K562 (cell line): Measurements from ENCODE around the gene SLC34A1. TPM values are rescaled to one million over a fixed set of nuclear protein-coding genes. Genes with fewer than 3 reads are reported as not detected.

Experiments used
- DDX20 ChIP-seq: fragments of 450-650 bp; IDR thresholded peaks from 2 replicates; pipeline ENCODE4 v1.6.1; 2016; ENCODE audit warnings: missing genetic modification characterization, low read depth, mild to moderate bottlenecking, missing compliant biosample characterization, moderate library complexity
- DIDO1 ChIP-seq: fragments of 450-650 bp; IDR thresholded peaks from 2 replicates; pipeline ENCODE4 v1.6.1; 2016; ENCODE audit warnings: low read depth, missing biosample characterization, missing genetic modification characterization
- ELF2 ChIP-seq: fragments of 250-450 bp; sonication (Bioruptor Pico); IDR thresholded peaks from 2 replicates; pipeline ENCODE4 v1.5.0; 2021; ENCODE audit warnings: mild to moderate bottlenecking
- KLF13 ChIP-seq: fragments of 450-650 bp; IDR thresholded peaks from 2 replicates; pipeline ENCODE4 v1.6.1; 2016; ENCODE audit warnings: missing genetic modification characterization, low read depth, mild to moderate bottlenecking, missing compliant biosample characterization, moderate library complexity, borderline replicate concordance
- PPARD ChIP-seq: fragments of 250-450 bp; sonication (Bioruptor Pico); IDR thresholded peaks from 2 replicates; pipeline ENCODE4 v1.8.0; 2022; ENCODE audit warnings: inconsistent platforms, mild to moderate bottlenecking, moderate library complexity
- RFX5 ChIP-seq: IDR thresholded peaks from 2 replicates; pipeline ENCODE4 v1.6.1; 2011; ENCODE audit warnings: low read depth, mild to moderate bottlenecking, improper control_type of control experiment, low read length
- SUPT5H ChIP-seq: fragments of 450-650 bp; IDR thresholded peaks from 2 replicates; pipeline ENCODE4 v1.6.1; 2016
- TSHZ1 ChIP-seq: fragments of 250-450 bp; sonication (Bioruptor Pico); IDR thresholded peaks from 2 replicates; pipeline ENCODE4 v1.4.0; 2020; ENCODE audit warnings: mild to moderate bottlenecking, moderate library complexity
- ZBTB17 ChIP-seq: fragments of 450-650 bp; formaldehyde crosslinking; IDR thresholded peaks from 2 replicates; pipeline ENCODE4 v1.4.0; 2020; ENCODE audit warnings: mild to moderate bottlenecking
- polyA plus RNA-seq, 8 experiments: library from polyadenylated mRNA; depleted of rRNA in 4 of 8; stranded (reverse) in 5 of 8; unstranded in 3 of 8; fragments of >200 nt; fragmentation: Nextera tagmentation in 2 of 8; fragmentation: Illumina TruSeq in 1 of 8; extraction: Ambion mirVana in 2 of 8; extraction: Trizol in 1 of 8; gene quantifications; 2 replicates each; pipeline versions ENCODE4 v1.2.1 to v1.2.3, GENCODE V29; 2011 to 2014; ENCODE audit warnings: inconsistent platforms in 1 of 8, missing spikeins in 1 of 8
- total RNA-seq, 7 experiments: library from RNA; depleted of rRNA in 6 of 7; stranded (reverse); fragments of >200 nt in 6 of 7; fragmentation: Illumina TruSeq in 2 of 7; extraction: Trizol in 2 of 7; gene quantifications; 2 replicates each; pipeline versions ENCODE4 v1.2.1 to v1.2.3, GENCODE V29; 2011 to 2021; ENCODE audit warnings: low replicate concordance in 1 of 7
- TF ChIP-seq, protein P1 (sequence below): fragments of 450-650 bp; IDR thresholded peaks from 2 replicates; pipeline ENCODE4 v1.6.1; 2017; ENCODE audit warnings: antibody characterized with exemption, mild to moderate bottlenecking
- TF ChIP-seq, protein P2 (sequence below): sonication (generic); formaldehyde crosslinking; IDR thresholded peaks from 2 replicates; pipeline ENCODE4 v1.5.0; 2020; ENCODE audit warnings: missing genetic modification reagents
- TF ChIP-seq, protein P3 (sequence below): sonication (generic); formaldehyde crosslinking; IDR thresholded peaks from 2 replicates; pipeline ENCODE4 v1.8.0; 2022; ENCODE audit warnings: mild to moderate bottlenecking, missing genetic modification reagents

SLC34A1 gene
- total and polyA plus RNA-seq, 9 of the 15 experiments (the other 6 are each of a cell fraction or from before 2014, with no cell fraction given) = not detected

GRCh38 chr5:177446200-177447065 lies 62.2 kb downstream of the SLC34A1 start, which contains the start of gene PRR7 (continued):
- TF ChIP-seq, protein P1, sequence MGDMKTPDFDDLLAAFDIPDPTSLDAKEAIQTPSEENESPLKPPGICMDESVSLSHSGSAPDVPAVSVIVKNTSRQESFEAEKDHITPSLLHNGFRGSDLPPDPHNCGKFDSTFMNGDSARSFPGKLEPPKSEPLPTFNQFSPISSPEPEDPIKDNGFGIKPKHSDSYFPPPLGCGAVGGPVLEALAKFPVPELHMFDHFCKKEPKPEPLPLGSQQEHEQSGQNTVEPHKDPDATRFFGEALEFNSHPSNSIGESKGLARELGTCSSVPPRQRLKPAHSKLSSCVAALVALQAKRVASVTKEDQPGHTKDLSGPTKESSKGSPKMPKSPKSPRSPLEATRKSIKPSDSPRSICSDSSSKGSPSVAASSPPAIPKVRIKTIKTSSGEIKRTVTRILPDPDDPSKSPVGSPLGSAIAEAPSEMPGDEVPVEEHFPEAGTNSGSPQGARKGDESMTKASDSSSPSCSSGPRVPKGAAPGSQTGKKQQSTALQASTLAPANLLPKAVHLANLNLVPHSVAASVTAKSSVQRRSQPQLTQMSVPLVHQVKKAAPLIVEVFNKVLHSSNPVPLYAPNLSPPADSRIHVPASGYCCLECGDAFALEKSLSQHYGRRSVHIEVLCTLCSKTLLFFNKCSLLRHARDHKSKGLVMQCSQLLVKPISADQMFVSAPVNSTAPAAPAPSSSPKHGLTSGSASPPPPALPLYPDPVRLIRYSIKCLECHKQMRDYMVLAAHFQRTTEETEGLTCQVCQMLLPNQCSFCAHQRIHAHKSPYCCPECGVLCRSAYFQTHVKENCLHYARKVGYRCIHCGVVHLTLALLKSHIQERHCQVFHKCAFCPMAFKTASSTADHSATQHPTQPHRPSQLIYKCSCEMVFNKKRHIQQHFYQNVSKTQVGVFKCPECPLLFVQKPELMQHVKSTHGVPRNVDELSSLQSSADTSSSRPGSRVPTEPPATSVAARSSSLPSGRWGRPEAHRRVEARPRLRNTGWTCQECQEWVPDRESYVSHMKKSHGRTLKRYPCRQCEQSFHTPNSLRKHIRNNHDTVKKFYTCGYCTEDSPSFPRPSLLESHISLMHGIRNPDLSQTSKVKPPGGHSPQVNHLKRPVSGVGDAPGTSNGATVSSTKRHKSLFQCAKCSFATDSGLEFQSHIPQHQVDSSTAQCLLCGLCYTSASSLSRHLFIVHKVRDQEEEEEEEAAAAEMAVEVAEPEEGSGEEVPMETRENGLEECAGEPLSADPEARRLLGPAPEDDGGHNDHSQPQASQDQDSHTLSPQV = no peak
- TF ChIP-seq SUPT5H = peak; percentile 85
- TF ChIP-seq TSHZ1 (CRISPR knock-in tag) = no peak
- TF ChIP-seq, protein P2, sequence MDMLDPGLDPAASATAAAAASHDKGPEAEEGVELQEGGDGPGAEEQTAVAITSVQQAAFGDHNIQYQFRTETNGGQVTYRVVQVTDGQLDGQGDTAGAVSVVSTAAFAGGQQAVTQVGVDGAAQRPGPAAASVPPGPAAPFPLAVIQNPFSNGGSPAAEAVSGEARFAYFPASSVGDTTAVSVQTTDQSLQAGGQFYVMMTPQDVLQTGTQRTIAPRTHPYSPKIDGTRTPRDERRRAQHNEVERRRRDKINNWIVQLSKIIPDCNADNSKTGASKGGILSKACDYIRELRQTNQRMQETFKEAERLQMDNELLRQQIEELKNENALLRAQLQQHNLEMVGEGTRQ (CRISPR knock-in tag) = no peak
- TF ChIP-seq DDX20 (tag) = no peak
- TF ChIP-seq DIDO1 = no peak
- TF ChIP-seq, protein P3, sequence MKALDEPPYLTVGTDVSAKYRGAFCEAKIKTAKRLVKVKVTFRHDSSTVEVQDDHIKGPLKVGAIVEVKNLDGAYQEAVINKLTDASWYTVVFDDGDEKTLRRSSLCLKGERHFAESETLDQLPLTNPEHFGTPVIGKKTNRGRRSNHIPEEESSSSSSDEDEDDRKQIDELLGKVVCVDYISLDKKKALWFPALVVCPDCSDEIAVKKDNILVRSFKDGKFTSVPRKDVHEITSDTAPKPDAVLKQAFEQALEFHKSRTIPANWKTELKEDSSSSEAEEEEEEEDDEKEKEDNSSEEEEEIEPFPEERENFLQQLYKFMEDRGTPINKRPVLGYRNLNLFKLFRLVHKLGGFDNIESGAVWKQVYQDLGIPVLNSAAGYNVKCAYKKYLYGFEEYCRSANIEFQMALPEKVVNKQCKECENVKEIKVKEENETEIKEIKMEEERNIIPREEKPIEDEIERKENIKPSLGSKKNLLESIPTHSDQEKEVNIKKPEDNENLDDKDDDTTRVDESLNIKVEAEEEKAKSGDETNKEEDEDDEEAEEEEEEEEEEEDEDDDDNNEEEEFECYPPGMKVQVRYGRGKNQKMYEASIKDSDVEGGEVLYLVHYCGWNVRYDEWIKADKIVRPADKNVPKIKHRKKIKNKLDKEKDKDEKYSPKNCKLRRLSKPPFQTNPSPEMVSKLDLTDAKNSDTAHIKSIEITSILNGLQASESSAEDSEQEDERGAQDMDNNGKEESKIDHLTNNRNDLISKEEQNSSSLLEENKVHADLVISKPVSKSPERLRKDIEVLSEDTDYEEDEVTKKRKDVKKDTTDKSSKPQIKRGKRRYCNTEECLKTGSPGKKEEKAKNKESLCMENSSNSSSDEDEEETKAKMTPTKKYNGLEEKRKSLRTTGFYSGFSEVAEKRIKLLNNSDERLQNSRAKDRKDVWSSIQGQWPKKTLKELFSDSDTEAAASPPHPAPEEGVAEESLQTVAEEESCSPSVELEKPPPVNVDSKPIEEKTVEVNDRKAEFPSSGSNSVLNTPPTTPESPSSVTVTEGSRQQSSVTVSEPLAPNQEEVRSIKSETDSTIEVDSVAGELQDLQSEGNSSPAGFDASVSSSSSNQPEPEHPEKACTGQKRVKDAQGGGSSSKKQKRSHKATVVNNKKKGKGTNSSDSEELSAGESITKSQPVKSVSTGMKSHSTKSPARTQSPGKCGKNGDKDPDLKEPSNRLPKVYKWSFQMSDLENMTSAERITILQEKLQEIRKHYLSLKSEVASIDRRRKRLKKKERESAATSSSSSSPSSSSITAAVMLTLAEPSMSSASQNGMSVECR (CRISPR knock-in tag) = 0 out of 2 replicates have a peak, but pooled peaks have one; percentile 11
- no peak for TF ChIP-seq KLF13 (tag)
- TF ChIP-seq ZBTB17 (CRISPR knock-in tag) = peak; percentile 82
- TF ChIP-seq PPARD (CRISPR knock-in tag) = no peak
- no peak for TF ChIP-seq RFX5
- TF ChIP-seq ELF2 (CRISPR knock-in tag) = peak; percentile 72
